ENCODE data around the gene INHBC.
A peak's percentile ranks its signal among the peaks of the same experiment; 100 is the strongest.

Gene INHBC

DNA sequence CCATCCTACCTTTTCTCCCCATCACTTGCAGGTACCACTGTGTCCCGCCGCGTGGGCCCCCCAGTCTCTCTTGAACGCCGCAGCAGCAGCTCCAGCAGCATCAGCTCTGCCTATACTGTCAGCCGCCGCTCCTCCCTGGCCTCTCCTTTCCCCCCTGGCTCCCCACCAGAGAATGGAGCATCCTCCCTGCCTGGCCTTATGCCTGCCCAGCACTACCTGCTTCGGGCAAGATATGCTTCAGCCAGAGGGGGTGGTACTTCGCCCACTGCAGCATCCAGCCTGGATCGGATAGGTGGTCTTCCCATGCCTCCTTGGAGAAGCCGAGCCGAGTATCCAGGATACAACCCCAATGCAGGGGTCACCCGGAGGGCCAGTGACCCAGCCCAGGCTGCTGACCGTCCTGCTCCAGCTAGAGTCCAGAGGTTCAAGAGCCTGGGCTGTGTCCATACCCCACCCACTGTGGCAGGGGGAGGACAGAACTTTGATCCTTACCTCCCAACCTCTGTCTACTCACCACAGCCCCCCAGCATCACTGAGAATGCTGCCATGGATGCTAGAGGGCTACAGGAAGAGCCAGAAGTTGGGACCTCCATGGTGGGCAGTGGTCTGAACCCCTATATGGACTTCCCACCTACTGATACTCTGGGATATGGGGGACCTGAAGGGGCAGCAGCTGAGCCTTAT, 35.8 kb downstream of the INHBC start:
- no peak for DNase-seq

DNA sequence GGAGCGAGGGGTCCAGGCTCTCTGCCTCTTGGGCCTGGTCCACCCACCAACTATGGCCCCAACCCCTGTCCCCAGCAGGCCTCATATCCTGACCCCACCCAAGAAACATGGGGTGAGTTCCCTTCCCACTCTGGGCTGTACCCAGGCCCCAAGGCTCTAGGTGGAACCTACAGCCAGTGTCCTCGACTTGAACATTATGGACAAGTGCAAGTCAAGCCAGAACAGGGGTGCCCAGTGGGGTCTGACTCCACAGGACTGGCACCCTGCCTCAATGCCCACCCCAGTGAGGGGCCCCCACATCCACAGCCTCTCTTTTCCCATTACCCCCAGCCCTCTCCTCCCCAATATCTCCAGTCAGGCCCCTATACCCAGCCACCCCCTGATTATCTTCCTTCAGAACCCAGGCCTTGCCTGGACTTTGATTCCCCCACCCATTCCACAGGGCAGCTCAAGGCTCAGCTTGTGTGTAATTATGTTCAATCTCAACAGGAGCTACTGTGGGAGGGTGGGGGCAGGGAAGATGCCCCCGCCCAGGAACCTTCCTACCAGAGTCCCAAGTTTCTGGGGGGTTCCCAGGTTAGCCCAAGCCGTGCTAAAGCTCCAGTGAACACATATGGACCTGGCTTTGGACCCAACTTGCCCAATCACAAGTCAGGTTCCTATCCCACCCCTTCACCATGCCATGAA, 36.5 kb downstream of the INHBC start:
- DNase-seq = no peak

- DNase-seq = no peak
Observed at GRCh38 chr12:57471661-57472060, 37.1 kb downstream of the INHBC start.

GRCh38 chr12:57472391-57472790, 37.8 kb downstream of the INHBC start:
- DNase-seq = no peak

DNA sequence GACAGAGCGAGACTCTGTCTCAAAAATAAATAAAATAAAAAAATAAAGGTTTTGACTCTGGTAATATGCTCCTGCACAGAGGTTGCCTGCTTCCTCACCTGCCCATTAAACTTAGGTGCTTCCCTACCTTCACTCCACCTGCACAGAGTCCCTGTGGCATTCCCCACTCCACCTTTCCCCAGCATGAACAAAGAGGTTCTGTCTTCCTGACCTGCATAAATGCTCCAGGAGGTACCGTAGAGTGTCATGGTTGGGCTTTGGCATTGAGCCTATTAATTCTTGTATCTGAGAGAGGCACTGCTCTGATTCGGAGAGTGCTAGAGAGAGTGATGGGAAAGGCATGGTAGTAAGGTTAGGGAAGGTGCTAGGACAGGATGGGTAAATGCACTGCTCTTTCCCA, 38.8 kb downstream of the INHBC start:
- DNase-seq = no peak

DNA sequence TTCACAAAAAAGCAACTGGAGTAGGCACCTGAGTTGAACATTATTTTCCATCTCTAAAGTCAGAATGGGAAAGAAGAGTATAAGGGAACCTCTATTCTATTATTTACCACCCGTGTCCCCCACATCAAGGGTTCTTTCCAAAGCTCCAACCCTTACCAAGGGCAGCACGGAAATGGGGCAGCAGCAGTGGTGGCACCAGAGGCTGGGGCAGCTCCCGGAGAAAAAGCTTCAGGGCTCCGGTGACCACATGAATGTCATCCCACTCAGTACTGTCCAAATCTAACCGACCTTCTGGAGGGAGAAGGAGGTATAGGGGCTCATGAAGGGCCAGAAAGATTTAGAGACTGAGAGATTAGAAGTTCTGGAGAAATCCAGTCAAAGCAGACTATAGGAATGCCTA, 39.3 kb downstream of the INHBC start:
- DNase-seq = no peak

- DNase-seq = no peak
Observed at GRCh38 chr12:57474430-57474829, 39.8 kb downstream of the INHBC start.

GRCh38 chr12:57474862-57475261, 40.3 kb downstream of the INHBC start:
- DNase-seq = no peak

- no peak for DNase-seq
Observed at GRCh38 chr12:57475271-57476161, 40.9 kb downstream of the INHBC start.

DNA sequence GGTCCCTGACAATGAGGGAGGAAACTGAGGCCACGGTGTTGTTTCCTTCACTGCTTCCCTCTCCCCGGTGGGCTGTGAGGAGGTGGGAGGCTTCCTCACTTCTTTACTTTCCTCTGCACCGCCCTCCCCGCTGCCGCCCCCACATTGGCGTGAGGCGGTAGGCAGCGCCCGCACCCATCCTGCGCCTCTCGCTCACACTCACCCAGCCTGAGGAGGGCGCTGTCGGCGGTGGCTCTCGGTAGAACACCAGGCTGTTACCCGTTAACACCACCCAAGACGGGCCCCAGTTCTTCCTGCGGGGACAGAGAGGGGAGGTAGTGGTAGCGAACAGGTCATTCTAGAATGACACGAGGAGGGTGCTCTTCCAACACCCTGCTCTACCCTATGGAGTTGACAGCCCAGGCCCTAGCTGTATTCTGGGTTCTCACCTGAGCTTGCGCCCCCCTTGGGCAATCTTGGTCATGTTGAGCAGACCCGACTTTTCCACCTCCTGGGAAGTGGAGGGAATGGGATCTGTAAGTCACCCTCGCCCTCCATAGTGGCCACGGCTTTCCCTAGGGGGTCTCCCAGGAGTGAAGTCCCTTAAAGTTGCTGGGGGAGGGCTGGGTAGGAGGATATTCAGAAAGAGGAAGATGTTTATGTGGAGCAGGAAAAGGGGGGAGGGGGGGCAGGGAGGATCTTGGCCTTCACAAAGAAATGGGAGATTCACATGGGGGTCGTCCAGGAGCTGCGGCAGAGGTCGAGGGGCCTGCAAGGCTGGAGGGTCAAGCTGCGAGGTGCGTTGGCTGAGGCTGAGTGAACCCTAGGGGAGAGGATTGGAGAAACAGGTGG, 41.8 kb downstream of the INHBC start:
- no peak for DNase-seq

- no peak for DNase-seq
Observed at GRCh38 chr12:57476993-57477709, 42.6 kb downstream of the INHBC start.

DNA sequence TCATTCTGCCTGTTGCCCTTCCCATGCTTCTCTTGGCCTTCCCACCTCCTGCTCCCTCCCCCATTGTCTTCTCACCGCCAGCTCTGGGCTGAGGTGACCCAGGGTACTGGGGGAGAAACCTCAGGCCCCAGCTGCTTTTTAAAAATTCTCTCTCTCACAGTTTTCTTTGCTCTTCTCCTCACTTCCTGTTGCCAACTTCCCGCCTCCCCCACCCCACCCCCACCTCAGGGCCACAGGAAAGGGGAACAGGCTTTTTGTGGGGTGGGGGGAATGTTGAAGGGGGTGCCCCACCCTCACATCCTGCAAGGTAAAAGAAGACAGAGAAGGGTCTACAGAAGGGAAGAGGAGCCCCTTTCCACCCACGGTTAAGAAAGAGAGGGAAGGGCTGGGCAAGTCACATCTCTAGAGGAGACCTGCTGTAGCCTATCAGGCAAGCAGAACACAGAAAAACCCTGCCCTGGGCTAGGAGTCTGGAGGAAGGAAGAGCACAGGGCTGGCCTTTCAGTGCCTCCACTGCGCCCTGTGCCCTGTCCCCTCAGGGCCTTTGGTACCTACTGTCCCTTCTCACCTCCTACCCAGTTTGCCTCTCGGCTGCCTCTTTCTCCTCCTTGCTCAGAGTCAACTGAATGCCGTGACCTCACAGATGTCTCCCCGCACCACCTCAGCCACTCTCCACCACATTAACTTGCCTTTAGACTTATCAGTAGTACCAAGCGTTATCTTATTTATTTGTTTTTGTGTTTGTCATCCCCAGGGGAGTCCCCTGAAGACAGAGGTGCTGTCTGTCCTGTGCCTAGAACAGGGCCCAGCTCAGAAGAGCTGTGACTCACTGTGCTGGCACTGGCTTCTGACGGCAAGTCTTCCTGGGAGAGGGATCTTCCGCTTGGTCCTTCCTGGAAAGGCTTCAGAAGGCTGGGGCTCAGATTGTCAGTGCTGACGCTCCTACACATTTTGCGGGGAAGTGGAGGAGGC, 43.4 kb downstream of the INHBC start:
- DNase-seq = no peak

DNA sequence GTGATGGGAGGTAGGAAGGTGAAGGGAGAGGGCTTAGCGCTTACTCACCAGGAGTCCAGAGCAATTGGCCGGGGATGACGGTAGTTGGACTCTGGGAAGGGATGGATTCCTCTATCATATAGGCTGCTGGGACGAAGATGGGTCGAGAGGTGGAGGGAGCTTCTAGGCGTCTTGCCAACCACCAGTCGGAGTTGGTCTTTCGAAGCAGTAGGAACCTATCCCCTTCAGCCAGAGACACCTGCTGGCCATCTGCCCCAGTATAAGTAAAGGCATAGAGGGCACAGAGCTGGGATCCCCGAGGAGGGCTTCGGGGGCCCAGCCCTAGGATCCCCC, 44.4 kb downstream of the INHBC start:
- DNase-seq = no peak

- DNase-seq = no peak
Observed at GRCh38 chr12:57479376-57480115, 45.0 kb downstream of the INHBC start, which contains the start of gene ARHGAP9. ARHGAP9 (minus strand) TSS chr12:57479866; CDS start chr12:57479406, 460 bp downstream.

DNA sequence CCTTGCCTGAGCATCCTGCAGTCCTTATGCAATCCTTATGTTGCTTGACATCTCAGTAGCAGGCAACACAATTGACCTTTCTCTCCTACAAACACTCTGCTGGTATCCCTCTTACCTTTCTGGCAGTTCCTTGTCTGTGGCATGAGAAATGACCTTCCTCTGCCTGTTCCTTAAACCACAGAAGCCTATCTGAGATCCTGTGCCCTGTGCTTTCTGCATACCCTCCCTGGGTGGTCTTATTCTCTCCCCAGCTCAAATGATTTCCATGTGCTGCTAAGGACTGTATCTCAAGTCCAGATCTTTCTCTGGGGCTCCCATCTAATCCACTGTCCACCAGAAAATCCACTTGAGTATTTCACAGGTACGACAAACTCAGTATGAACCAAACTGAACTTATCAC, 47.1 kb downstream of the INHBC start:
- no peak for DNase-seq

GRCh38 chr12:57483466-57483865, 48.9 kb downstream of the INHBC start:
- no peak for DNase-seq

GRCh38 chr12:57485695-57486094, 51.1 kb downstream of the INHBC start:
- DNase-seq = no peak

GRCh38 chr12:57487055-57487596, 52.5 kb downstream of the INHBC start:
- DNase-seq = no peak

GRCh38 chr12:57487597-57488401, 53.2 kb downstream of the INHBC start, which contains the start of gene MARS1:
MARS1 (plus strand) TSS chr12:57488068; CDS start chr12:57488091, 23 bp downstream.
- DNase-seq = peak; percentile 93
